Suprapubic skin (tissue), 4 donors: ENCODE measurements around the gene SIGLEC12. TPM values are rescaled to one million over a fixed set of nuclear protein-coding genes. Genes with fewer than 3 reads are reported as not detected.
A peak's percentile ranks its signal among the peaks of the same experiment; 100 is the strongest.

Experiments
- DNase-seq, 2 donors: peaks; one replicate each; pipeline ENCODE4 v3.0.0-alpha.2; 2019; ENCODE audit warnings: low spot score in 2 of 2
- H3K27ac ChIP-seq: fragments of 200-600 bp; sonication (generic); one replicate; pipeline ENCODE4 v1.5.1; 2019
- H3K27me3 ChIP-seq: fragments of 200-600 bp; sonication (generic); one replicate; pipeline ENCODE4 v1.5.1; 2019
- H3K36me3 ChIP-seq: fragments of 200-600 bp; sonication (generic); one replicate; pipeline ENCODE4 v1.5.1; 2019
- H3K4me1 ChIP-seq: fragments of 200-600 bp; sonication (generic); one replicate; pipeline ENCODE4 v1.5.1; 2019
- H3K4me3 ChIP-seq: fragments of 200-600 bp; sonication (generic); one replicate; pipeline ENCODE4 v1.5.1; 2019; ENCODE audit warnings: mild to moderate bottlenecking
- H3K9me3 ChIP-seq: fragments of 200-600 bp; sonication (generic); one replicate; pipeline ENCODE4 v1.5.1; 2019
- EP300 ChIP-seq: sonication (generic); formaldehyde crosslinking; IDR thresholded peaks from one replicate; pipeline ENCODE4 v1.6.1; 2017; ENCODE audit warnings: antibody characterized with exemption
- POLR2A ChIP-seq, 2 donors: fragments of 450-650 bp; IDR thresholded peaks; one replicate each; pipeline ENCODE4 v1.6.1; 2017; ENCODE audit warnings: antibody characterized with exemption in 2 of 2, mild to moderate bottlenecking in 2 of 2, moderate library complexity in 2 of 2
- POLR2AphosphoS5 ChIP-seq, 3 donors: sonication (generic); formaldehyde crosslinking; IDR thresholded peaks; one replicate each; pipeline ENCODE4 v1.6.1; 2017; ENCODE audit warnings: antibody characterized with exemption in 3 of 3
- WGBS: methylation state at CpG from one replicate; pipeline ENCODE4 v1.1.5; 2018; 5-methylcytosine and 5-hydroxymethylcytosine counted together
- total RNA-seq, 4 donors: library from RNA; depleted of rRNA; stranded (reverse); fragments of >200 nt; gene quantifications; one replicate each; pipeline ENCODE4 v1.1.0, GENCODE V29; 2016
- TF ChIP-seq, protein P1 (sequence below), 2 donors: fragments of 200-600 bp in 1 of 2; fragments of 450-650 bp in 1 of 2; sonication (generic) in 1 of 2; IDR thresholded peaks; one replicate each; pipeline ENCODE4 v1.5.1; 2016 to 2019; ENCODE audit warnings: antibody characterized with exemption in 2 of 2, mild to moderate bottlenecking in 1 of 2, moderate library complexity in 1 of 2

The SIGLEC12 gene
- total RNA-seq, 4 donors from 2014 or later = not detected

- H3K36me3 ChIP-seq = no peaks in the 10 kb centered on the region
- no peak for TF ChIP-seq POLR2AphosphoS5 (IDR thresholded peaks at IDR 0.05)
- TF ChIP-seq, protein P1, sequence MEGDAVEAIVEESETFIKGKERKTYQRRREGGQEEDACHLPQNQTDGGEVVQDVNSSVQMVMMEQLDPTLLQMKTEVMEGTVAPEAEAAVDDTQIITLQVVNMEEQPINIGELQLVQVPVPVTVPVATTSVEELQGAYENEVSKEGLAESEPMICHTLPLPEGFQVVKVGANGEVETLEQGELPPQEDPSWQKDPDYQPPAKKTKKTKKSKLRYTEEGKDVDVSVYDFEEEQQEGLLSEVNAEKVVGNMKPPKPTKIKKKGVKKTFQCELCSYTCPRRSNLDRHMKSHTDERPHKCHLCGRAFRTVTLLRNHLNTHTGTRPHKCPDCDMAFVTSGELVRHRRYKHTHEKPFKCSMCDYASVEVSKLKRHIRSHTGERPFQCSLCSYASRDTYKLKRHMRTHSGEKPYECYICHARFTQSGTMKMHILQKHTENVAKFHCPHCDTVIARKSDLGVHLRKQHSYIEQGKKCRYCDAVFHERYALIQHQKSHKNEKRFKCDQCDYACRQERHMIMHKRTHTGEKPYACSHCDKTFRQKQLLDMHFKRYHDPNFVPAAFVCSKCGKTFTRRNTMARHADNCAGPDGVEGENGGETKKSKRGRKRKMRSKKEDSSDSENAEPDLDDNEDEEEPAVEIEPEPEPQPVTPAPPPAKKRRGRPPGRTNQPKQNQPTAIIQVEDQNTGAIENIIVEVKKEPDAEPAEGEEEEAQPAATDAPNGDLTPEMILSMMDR (IDR thresholded peaks at IDR 0.05) = peak; percentile 53 to 79
- H3K4me1 ChIP-seq = no peaks in the 10 kb centered on the region
- peak; percentile 81 to 87 for DNase-seq
- peaks cover 29% of the 10 kb centered on the region for H3K27me3 ChIP-seq
- no peak overlapping the region for H3K27ac ChIP-seq
- whole genome bisulfite sequencing = 27% methylated on average over 7 of the region's 7 CpGs
- no peaks in the 10 kb centered on the region for H3K9me3 ChIP-seq
- no peak overlapping the region for H3K4me3 ChIP-seq
These were observed 28.4 kb downstream of the SIGLEC12 start for GRCh38 chr19:51473009-51473707.

DNA sequence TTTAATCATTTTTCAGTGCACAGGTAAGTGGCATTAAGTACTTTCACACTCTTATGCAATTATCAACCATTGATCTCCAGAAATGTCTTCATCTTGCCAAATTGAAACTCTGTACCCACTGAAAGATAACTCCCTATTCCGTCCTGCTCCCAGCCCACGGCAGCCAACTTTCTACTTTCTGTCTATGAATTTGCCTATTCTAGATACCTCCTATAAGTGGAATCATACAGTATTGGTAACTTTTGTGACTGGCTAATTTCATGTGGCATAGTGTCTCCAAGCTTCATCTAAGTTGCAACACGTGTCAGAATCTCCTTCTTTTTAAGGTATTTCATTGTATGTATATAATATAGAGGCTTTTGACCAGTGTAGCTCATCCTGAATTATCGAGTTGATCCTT lies 29.0 kb downstream of the SIGLEC12 start:
- TF ChIP-seq, protein P1 (IDR thresholded peaks at IDR 0.05) = no peak
- no peak for TF ChIP-seq POLR2AphosphoS5 (IDR thresholded peaks at IDR 0.05)
- TF ChIP-seq EP300 = no peak
- no peak for TF ChIP-seq POLR2A (IDR thresholded peaks at IDR 0.05)
- no peak for DNase-seq

DNA sequence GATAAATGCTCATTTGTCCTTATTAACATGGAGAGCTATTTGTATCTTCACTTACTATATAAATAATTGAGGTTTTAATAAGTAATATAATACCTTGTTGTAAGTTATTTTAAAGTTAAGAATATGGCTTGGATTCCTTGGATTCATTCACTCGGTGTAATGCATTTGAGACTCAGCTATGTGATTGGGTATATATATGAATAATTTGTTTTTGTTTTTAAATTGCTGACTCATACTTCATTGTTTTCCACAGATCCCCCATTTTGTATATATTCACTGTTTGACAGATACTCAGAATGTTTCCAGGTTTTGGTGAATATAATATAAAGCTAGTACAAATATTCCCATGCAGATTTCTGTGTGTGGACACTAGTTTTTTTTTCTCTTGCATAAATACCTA lies 30.1 kb downstream of the SIGLEC12 start:
- H3K27me3 ChIP-seq = peaks cover 28% of the 10 kb centered on the region
- 47% methylated on average over 1 of the region's 1 CpG for WGBS
- TF ChIP-seq, protein P1 (IDR thresholded peaks at IDR 0.05) = no peak
- TF ChIP-seq POLR2AphosphoS5 (IDR thresholded peaks at IDR 0.05) (no peak), EP300 (no peak), POLR2A (IDR thresholded peaks at IDR 0.05) (no peak)
- no peak overlapping the region for H3K4me3 ChIP-seq
- H3K4me1 ChIP-seq = no peaks in the 10 kb centered on the region
- no peaks in the 10 kb centered on the region for H3K9me3 ChIP-seq
- no peak overlapping the region for H3K27ac ChIP-seq
- no peak for DNase-seq
- H3K36me3 ChIP-seq = no peaks in the 10 kb centered on the region

More for the DNA sequence above, 29.0 kb downstream of the SIGLEC12 start:
- Histone ChIP-seq H3K27me3 (peaks cover 28% of the 10 kb centered on the region), H3K4me1 (no peaks in the 10 kb centered on the region), H3K36me3 (no peaks in the 10 kb centered on the region), H3K4me3 (no peak overlapping the region), H3K9me3 (no peaks in the 10 kb centered on the region), H3K27ac (no peak overlapping the region)
- 11% methylated on average over 4 of the region's 4 CpGs for WGBS

GRCh38 chr19:51470966-51471365 lies 30.6 kb downstream of the SIGLEC12 start:
- Histone ChIP-seq H3K27ac (no peak overlapping the region), H3K36me3 (no peaks in the 10 kb centered on the region), H3K4me3 (no peak overlapping the region), H3K4me1 (no peaks in the 10 kb centered on the region), H3K9me3 (no peaks in the 10 kb centered on the region), H3K27me3 (peaks cover 28% of the 10 kb centered on the region)
- TF ChIP-seq POLR2AphosphoS5 (IDR thresholded peaks at IDR 0.05) (no peak), EP300 (no peak), POLR2A (IDR thresholded peaks at IDR 0.05) (no peak)
- TF ChIP-seq, protein P1 (IDR thresholded peaks at IDR 0.05) = no peak
- 75% methylated on average over 9 of the region's 9 CpGs for WGBS
- no peak for DNase-seq

DNA sequence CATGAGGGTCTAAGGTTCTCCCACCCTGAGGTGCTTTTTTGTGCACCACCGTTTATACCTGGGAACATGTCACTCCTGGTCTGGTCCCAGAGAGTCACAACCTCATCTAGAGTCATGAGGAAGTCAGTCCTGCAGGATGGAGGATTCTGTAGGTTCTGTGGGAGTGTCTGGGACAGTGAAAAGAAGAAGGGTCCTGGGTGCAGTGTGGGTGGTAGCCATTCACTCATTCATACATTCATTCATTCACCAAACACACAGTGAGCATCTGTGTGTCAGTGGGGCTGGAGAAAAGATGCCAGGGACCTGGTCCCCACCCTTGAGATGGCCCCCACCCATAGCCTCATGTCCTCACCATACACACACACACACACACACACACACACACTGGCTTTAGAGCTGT lies 32.0 kb downstream of the SIGLEC12 start:
- no peaks in the 10 kb centered on the region for H3K36me3 ChIP-seq
- no peak for TF ChIP-seq POLR2A (IDR thresholded peaks at IDR 0.05)
- no peak for TF ChIP-seq POLR2AphosphoS5 (IDR thresholded peaks at IDR 0.05)
- no peak for TF ChIP-seq EP300
- TF ChIP-seq, protein P1 (IDR thresholded peaks at IDR 0.05) = no peak
- WGBS = 86% methylated on average over 1 of the region's 1 CpG
- H3K4me3 ChIP-seq = no peak overlapping the region
- peaks cover 25% of the 10 kb centered on the region for H3K27me3 ChIP-seq
- peak in 1 of 2 donors; percentile 28 for DNase-seq
- no peaks in the 10 kb centered on the region for H3K4me1 ChIP-seq
- H3K27ac ChIP-seq = no peak overlapping the region
- no peaks in the 10 kb centered on the region for H3K9me3 ChIP-seq
